ENCODE measurements around the gene CAB39.

The CAB39 gene

GRCh38 chr2:230823264-230823964, 110.8 kb downstream of the CAB39 start:
- DNase-seq, result no peak

GRCh38 chr2:230824406-230824978, 111.8 kb downstream of the CAB39 start:
- peak; percentile 25 for DNase-seq

- DNase-seq, result no peak
These were observed 112.7 kb downstream of the CAB39 start for GRCh38 chr2:230825354-230825753.

GRCh38 chr2:230827774-230828271, 115.2 kb downstream of the CAB39 start:
- no peak for DNase-seq

GRCh38 chr2:230828272-230828961, 115.8 kb downstream of the CAB39 start:
- DNase-seq, result no peak

- no peak for DNase-seq
These were observed 116.7 kb downstream of the CAB39 start for GRCh38 chr2:230829293-230829692.

GRCh38 chr2:230829959-230830358, 117.3 kb downstream of the CAB39 start:
- no peak for DNase-seq

- DNase-seq, result no peak
These were observed 117.8 kb downstream of the CAB39 start for GRCh38 chr2:230830428-230830827.

GRCh38 chr2:230840301-230840700, 127.7 kb downstream of the CAB39 start:
- DNase-seq, result no peak

- DNase-seq, result no peak
These were observed 129.8 kb downstream of the CAB39 start for GRCh38 chr2:230842473-230842872.

- DNase-seq, result no peak
These were observed 130.5 kb downstream of the CAB39 start for GRCh38 chr2:230843132-230843531.

GRCh38 chr2:230846360-230846759, 133.7 kb downstream of the CAB39 start:
- no peak for DNase-seq

GRCh38 chr2:230847883-230848388, 135.3 kb downstream of the CAB39 start:
- DNase-seq, result peak; percentile 88

- DNase-seq, result peak; percentile 60
These were observed 137.2 kb downstream of the CAB39 start for GRCh38 chr2:230849633-230850357.

GRCh38 chr2:230850358-230850658, 137.7 kb downstream of the CAB39 start:
- no peak for DNase-seq

GRCh38 chr2:230852113-230852512, 139.5 kb downstream of the CAB39 start:
- no peak for DNase-seq

GRCh38 chr2:230861552-230862255, 149.1 kb downstream of the CAB39 start:
- no peak for DNase-seq

- DNase-seq, result no peak
These were observed 149.7 kb downstream of the CAB39 start for GRCh38 chr2:230862292-230862691.

GRCh38 chr2:230863031-230863430, 150.4 kb downstream of the CAB39 start:
- DNase-seq, result no peak

- no peak for DNase-seq
These were observed 150.9 kb downstream of the CAB39 start for GRCh38 chr2:230863442-230864121.

GRCh38 chr2:230864122-230864604, 151.5 kb downstream of the CAB39 start:
- DNase-seq, result no peak
